IPS-NIHi7 (cell line): ENCODE data around the gene P2RY10.
"Not testable (repeated sequence)": the region's sequence is repeated elsewhere in the genome, so short reads cannot be mapped to it uniquely, and the experiment has no call there.

Source experiments
- DNase-seq: peaks from one replicate; pipeline ENCODE4 v3.0.0; 2012; ENCODE audit warnings: mixed read lengths; ENCODE audit errors: extremely low spot score

Gene P2RY10, protein sequence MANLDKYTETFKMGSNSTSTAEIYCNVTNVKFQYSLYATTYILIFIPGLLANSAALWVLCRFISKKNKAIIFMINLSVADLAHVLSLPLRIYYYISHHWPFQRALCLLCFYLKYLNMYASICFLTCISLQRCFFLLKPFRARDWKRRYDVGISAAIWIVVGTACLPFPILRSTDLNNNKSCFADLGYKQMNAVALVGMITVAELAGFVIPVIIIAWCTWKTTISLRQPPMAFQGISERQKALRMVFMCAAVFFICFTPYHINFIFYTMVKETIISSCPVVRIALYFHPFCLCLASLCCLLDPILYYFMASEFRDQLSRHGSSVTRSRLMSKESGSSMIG

DNA sequence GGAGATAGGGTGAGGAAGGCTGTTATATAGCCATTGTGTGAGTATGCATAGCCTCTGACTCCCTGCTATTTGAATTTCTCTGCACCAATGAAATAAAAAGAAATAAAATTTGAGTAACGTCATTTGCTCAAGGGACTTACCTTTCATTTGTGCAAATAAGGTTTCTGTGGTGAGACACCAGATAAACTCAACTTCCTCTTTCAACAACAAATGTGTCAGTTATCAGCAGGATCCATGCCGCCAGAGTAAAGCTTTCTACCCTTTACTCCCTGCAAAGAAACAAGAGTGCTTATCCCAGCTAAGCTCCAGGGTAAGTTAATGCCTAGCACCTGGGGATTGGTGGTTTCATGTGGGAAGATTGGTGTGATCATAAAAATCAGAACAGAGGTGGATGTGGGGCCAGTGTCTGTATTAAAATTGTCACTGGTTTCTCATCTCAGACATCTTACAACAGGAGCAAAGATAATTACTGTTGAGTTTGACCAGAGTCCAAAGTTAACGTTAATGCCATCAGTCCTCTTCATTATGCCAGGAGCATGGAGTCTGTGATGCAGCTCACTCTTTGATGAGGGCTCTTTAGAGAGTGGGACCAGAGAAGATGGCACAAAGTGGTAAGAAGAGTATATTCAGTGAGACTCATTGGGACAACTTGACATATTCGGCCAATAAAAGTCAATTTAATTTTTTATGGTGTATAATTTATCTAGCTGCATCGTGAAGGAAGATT is at the start of gene P2RY10:
TSS of gene P2RY10 (plus strand) at position 206 of the 727 bp plus-strand sequence. CDS start 15,130 bp downstream, outside the sequence.
- DNase-seq: no peak

DNA sequence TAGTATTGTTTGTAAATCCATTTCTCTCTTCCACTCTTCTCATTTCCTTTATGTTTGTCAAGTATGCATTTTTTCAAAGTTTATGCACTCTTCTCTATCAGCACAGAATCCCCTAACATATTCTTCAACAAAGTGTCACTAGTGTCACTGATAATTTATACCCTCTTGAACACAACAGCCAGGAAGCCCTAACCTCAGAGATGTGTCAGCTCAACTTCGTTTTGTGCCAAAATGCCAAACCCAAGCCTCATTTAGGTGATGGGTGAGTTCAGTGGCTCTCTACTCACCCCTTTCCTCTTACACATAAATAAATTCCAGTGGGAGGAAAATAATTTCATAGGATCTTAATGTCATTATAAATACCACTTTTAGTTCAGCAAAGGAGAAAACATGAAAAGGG is 22.4 kb upstream of the P2RY10 start:
- no peak for DNase-seq

DNA sequence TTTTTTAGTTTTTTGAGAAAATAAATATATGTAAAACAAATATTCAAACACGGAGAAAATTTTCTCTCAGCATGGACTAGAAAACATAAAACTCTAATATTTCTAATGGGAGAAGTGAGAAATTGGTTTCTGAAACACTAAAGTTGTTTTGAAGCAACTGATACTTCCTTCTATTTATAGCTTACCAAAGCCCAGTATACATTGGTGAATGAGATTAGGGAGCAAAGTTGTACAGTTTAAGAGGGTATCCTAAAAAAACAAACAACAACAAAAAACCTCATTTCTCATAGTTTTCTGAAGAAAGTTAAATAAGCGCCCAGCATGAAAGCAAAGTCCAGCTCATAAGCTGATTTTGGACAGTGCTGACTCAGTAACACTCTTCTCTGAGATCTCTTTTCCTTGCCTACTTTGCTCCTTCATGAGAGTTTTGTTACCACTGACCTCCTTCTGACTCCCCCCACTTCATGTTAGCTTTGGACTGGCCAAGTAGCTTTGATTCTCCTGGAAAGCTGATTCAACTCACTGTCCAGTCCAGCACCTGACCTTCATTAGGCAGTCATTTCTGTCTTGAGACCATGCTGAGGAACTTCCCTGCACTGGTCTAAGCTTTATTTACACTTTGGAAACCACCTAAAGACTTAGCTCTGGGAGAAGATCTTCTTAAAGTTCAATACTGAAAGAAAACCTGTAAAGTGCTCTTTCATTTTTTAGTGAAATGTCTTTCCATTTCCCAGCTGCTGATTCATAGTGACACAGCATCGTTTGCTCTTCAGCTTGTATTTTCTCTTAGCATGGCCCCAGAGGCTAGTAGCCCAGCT is 21.8 kb upstream of the P2RY10 start:
- DNase-seq: no peak

DNA sequence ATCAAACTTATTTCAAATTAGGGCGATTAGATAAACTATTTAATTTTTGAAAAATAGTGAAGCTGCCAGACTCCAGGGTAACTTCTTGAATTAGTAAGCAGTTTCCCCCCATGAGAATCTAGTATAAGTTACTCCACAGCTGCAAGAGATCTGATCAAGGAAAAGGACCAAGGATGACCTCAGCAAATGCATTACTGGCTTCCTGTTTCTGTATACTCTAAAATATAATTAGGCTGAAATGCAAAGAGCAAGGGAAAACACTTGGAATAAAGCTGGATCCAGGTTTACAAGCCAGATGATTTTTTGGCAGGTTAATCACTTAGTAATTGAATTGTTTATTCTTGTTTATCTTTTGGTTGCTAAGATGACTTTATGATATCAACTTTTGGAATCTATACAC is 13.4 kb upstream of the P2RY10 start:
- no peak for DNase-seq

DNA sequence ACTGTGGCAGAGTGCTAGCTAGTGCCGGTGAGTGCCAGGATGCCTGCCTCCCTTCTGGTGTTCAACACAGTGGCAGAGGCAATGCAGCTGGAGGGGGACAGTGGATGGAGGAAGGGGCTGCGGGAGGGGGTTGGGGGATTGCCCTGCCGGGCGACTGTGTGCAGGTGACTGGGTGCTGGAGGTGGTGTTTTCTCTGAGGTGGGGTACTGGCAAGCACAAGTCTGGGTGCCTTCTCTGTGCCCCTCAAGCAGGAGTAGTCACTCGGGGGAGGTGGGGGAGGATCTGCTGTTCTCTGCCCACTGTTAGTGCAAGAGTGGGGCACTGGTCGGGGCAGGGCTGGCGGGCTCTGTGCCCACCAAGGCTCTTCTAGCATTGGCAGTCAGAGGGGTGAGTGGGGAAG is 10.3 kb upstream of the P2RY10 start:
- DNase-seq: no peak

DNA sequence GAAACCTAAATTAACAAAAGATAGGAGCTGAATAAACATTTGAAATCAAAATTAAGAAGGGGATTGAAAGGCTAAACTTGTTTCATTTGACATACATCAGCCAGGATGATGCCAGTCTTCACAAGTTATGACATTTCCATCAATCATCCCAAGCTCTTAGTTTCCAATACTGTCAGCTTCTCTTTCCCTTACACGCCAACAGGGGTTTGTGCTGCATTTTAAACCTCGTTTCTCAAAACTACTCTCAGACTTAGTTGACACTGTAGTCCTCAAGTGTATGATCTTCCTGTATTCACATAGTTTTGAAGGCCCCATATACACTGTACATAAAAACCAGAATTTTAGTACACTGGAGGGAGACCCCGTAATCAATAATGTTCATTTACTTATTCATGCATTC is 840 bp upstream of the P2RY10 start:
- no peak for DNase-seq

DNA sequence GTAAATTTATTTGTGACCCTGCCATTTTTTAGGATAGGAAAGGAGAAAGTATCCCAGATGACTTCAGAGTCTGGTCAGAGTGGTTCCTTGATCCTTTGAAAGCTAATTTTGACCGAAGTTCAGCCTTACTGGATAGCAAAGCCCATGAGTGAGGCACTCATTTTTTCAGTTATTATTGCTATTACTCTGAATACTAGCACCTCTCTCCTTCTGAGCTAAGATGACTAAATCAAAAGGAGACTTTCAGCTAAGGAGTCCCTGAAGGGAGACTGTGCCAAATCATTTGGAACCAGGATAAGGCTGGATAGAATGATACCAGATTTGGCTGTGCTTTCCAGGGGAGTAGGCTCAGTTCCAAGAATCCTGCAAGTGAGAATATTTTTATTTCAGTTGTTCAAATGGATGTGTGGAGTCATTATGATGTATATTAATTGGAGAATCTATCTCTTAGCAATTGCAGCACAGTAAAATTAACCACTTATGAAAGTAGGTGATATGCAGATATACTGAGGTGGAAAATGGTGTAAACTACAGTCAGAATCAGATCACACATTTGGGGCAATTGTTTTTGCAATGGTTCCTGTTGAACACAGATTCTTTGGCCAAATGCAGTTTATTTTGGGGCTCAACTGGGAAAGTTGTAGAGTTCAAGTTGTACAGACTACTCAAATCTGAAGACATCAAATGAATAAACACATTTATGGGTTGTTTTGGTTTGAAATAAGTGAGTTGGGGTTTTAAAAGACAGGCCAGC is 1.2 kb downstream of the P2RY10 start:
- no peak for DNase-seq

DNA sequence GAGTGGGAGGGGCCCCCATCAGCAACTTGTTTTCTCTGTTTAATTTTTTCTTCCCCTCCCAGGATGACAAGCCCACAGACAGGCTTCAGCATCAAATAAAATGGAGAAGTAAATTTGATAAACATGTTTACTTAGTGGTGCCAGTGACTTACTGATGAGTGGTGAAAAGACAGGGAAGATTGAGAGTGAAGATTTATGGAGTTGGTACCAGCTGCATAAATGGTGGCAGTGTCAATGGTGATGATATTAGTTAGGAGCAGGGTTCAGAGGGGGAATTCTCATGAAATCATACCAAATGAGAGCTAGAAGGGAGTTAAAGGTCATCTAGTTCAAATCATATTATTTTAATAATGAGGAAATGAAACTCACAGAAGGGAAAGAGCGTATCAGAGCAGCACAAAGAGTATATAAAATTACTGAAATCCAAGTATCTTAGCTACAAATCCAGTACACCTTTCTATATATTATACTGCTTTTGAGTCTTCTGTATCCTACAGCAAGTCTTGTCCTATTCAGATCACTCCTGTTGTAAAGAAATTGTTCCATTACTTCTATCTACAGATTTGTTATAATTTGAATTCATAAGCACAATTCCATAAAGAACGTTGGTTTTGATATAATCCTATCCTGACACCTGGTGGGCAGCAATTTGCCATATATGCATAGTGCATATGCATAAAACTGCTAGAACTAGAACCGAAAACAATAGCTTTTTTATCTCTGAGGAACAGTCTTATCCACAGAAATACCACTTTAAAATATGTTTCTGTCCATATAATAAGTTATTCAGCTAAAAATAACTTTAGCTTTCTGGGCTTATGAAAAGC is 5.0 kb downstream of the P2RY10 start:
- no peak for DNase-seq

DNA sequence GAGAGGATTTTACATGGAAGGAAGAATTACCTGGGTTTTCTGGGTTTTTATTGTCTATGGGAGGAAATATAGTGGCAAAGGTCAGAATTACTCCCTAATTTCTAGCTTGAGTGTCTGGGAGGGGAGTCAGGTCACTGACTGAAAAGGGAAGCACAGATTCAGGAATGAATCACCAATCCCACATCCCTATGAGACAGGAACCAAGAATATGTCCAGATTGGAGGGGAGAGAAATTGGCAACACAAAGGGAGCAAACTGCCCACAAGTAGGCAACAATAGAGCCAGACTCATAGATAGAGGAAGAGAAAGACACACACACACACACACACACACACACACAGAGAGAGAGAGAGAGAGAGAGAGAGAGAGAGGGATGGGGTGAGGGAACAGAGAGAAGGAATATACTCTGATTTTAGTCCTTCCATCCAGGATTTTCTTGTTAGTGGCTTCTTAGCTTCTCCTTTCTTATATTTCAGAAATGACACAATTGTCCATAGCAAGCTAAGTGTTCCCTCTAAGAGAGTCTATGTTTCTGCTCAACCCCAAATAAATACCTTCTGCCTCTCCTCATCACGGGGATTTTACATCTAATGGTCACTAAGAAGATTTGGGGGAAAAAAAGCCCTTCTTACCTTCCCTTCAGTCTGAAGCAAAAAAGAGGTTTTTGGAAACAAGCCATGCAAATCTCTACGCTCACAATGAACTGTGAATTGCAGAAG is 12.0 kb downstream of the P2RY10 start:
- DNase-seq: no peak

DNA sequence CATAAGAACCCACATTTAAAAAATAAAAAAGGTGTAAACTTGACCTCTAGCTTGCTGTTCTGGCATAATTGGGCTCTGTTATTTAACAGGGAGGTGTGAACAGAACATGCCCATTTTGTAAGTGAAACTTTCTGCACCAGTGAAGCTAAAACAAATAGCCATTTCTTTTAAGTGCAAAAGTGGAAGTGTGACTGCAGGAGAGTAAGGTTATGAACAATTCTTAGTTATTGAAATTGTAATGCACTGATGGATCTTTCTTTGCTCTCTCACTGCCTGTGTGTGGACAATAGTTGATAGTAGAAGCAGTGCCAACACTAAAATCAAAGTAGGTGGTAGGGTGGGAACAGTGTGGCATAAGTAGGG is 12.6 kb downstream of the P2RY10 start:
- no peak for DNase-seq

DNA sequence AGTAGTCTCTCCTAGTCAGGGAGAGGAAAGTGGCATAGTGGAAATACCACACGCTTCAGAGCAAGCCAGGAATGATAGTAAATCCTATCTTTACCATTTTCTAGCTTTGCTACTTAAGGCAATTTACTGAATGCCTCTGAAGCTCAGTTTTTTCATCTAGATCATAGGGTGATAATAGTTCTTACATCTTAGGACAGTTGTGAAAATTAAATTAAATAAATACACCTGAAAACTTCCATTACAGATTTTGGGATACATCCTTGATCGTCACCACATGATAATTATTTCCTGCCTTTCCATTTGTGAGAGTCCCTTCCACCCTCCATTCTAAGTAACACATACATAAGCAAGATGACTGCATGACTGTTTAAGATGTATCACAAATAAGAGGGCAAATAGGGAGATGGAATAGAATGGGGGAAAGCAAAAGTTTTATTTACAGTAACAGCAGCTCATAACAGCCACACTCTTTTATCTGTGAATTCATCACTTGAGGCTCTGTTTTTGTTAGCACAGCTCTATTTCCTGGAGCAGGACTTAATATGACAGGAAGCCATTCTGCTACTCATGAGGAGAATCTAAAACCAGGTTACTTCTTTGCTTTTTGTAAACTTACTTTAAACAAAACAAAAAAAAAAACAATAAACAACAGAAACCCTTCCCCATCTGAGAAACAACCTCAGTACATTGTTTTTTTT is 13.4 kb downstream of the P2RY10 start:
- no peak for DNase-seq

DNA sequence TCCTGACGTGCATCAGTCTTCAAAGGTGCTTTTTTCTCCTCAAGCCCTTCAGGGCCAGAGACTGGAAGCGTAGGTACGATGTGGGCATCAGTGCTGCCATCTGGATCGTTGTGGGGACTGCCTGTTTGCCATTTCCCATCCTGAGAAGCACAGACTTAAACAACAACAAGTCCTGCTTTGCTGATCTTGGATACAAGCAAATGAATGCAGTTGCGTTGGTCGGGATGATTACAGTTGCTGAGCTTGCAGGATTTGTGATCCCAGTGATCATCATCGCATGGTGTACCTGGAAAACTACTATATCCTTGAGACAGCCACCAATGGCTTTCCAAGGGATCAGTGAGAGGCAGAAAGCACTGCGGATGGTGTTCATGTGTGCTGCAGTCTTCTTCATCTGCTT is 15.7 kb downstream of the P2RY10 start:
- DNase-seq: no peak

DNA sequence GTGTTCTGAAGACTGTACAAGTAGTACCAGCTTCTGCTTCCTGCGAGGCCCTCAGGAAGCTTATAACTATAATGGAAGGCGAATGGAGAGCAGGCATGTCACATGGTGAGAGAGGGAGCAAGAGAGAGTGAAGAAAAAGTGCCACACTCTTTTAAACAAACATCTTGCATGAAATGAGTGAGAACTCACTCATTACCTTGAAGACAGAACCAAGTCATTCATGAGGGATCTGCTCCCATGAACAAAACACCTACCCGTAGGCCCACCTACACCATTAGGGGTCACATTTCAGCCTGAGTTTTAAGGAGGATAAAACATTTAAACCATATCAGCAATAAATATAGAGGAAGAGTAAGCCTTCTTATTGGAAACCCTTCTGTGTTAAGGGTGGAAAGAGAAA is 19.4 kb downstream of the P2RY10 start:
- DNase-seq: no peak

DNA sequence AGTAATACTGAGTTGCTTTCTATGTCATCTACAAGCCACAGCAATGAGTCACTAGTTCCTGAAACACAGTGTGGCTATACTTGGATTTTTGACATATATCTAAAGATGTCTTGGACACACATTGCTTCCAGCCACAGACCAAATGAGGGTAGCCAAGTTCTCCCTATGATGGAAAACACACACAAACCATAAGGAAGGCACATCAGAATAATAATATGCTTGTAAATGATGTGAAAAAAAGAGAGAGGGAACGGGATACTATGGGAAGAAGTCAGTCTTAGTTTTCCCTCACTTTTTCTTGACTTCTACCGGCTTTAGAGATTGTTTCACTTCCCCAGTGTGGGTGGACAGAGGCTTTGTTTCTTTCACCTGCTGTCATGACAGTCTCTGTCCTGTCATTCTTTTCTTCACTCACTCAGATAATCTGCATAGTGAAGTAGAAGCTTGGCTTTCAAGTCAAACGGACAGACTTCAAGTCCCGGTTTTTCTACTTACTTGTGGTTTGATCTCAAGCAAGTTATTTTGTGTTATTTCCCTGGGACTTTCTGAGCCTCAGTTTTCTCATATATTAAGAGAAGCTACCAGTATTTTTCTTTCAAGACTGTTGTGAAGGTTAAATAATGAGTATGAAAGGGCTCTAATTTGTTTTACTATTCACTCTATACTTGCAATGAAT is 34.7 kb downstream of the P2RY10 start:
- no peak for DNase-seq

DNA sequence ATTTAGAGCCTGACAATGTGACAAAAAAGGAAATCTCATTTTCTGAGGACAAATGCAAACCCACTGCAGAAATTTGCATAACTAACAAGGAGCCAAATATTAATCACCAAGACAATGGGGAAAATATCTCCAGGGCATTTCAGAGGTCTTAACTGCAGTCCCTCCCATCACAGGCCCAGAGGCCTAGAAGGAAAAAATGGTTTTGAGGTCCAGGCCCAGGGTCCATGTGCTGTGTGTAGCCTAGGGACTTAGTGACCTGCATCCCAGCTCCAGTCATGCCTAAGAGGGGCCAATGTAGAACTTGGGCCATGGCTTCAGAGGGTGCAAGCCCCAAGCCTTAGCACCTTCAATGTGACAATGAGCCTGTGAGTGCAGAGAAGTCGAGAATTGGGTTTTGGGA is 44.2 kb downstream of the P2RY10 start:
- DNase-seq: no peak

DNA sequence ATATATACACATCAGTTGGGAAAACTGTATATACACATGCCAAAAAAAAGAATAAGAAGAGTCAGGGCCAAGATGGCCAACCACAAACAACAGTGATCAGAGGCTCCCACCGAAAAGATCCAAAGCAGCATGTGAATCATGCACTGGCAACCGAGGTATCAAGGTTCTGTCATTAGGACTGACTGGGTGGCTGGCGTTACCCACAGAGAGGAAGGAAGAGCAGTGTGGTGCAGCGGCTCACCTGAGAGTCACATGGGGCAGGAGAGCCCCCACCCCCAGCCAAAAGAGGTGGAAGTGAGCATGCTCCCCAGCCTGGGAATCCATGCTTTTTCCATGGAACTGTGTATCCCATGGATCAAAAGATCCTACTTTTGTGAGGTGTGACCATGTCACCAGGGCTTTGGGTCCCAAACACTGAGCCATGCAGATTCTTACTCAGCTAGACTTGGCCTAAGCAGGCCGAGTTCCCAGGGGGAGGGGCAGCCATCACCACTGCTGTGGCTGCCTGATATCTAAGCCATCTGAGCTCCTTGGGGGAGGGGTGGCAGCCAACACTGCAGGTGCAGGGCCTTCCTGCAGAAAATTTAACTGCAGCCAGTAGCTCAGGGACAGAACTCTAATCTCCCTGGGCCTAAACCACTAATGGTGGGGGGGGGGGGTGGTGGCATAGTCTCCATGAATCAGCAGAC is 52.8 kb downstream of the P2RY10 start:
- DNase-seq: no peak

DNA sequence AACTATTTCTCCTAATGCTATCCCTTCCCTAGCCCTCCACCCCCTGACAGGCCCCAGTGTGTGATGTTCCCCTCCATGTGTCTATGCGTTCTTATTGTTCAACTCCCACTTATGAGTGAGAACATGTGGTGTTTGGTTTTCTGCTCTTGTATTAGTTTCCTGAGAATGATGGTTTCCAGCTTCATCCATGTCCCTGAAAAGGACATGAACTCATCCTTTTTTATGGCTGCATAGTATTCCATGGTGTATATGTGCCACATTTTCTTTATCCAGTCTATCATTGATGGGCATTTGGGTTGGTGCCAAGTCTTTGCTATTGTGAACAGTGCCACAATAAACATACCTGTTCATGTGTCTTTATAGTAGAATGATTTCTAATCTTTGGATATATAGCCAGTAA is 62.3 kb downstream of the P2RY10 start:
- not testable (repeated sequence) for DNase-seq
